Adrenal gland (tissue), 12 donors: ENCODE data around the gene ALG2. TPM values are rescaled to one million over a fixed set of nuclear protein-coding genes. Genes with fewer than 3 reads are reported as not detected.

Experiments
- DNase-seq, 7 donors: peaks; one replicate each; pipeline ENCODE4 v3.0.0-alpha.2; 2019 to 2020
- H3K27ac ChIP-seq, 5 donors: fragments of 200-600 bp; sonication (generic) in 4 of 5; 1 replicate in 3 of 5; 2 replicates in 2 of 5; pipeline versions ENCODE4 v1.5.1 to v1.8.0; 2016 to 2020; ENCODE audit warnings: mild to moderate bottlenecking in 1 of 5
- H3K27me3 ChIP-seq: fragments of 200-600 bp; 2 replicates; pipeline ENCODE4 v1.8.0; 2021
- H3K36me3 ChIP-seq, 2 donors: fragments of 200-600 bp; replicated peaks in 1 of 2; 1 replicate in 1 of 2; 2 replicates in 1 of 2; pipeline versions ENCODE4 v1.5.1 to v1.8.0; 2018 to 2022
- H3K4me1 ChIP-seq, 2 donors: fragments of 200-600 bp; replicated peaks in 1 of 2; 1 replicate in 1 of 2; 2 replicates in 1 of 2; pipeline versions ENCODE4 v1.5.1 to v1.8.0; 2018 to 2021
- H3K4me3 ChIP-seq, 4 donors: fragments of 200-600 bp; sonication (generic) in 3 of 4; one replicate each; pipeline ENCODE4 v1.5.1; 2016 to 2018
- H3K9me3 ChIP-seq, 3 donors: fragments of 200-600 bp; sonication (generic) in 1 of 3; replicated peaks in 1 of 3; 1 replicate in 2 of 3; 2 replicates in 1 of 3; pipeline versions ENCODE4 v1.5.1 to v1.8.0; 2016 to 2021
- CTCF ChIP-seq, 6 experiments: fragments of 450-650 bp in 4 of 6; fragments of 200-600 bp in 2 of 6; sonication (generic) in 1 of 6; IDR thresholded peaks; 1 replicate in 5 of 6; 2 replicates in 1 of 6; pipeline versions ENCODE4 v1.5.1 to v1.8.0; 2016 to 2021; ENCODE audit warnings: antibody characterized with exemption in 6 of 6, mild to moderate bottlenecking in 2 of 6, moderate library complexity in 1 of 6
- POLR2A ChIP-seq, 2 donors: fragments of 450-650 bp; IDR thresholded peaks; one replicate each; pipeline ENCODE4 v1.6.1; 2017; ENCODE audit warnings: antibody characterized with exemption in 2 of 2, mild to moderate bottlenecking in 2 of 2, moderate library complexity in 1 of 2
- WGBS, 4 donors: extraction: QIAGEN DNeasy Blood & Tissue Kit in 2 of 4; methylation state at CpG; one replicate each; pipeline versions ENCODE4 v1.1.5 to v1.1.7; 2013 to 2017; 5-methylcytosine and 5-hydroxymethylcytosine counted together
- intact Hi-C, 2 donors: fragments of 100-400 bp; cut with DNase I; formaldehyde crosslinking; loops; one replicate each; pipeline versions ENCODE4 v1.14.1 to v1.15.0; 2022 to 2023
- polyA plus RNA-seq, 3 donors: library from polyadenylated mRNA; stranded (reverse); fragments of 200-250 nt in 2 of 3; fragments of 350-450 nt in 1 of 3; fragmentation: Illumina TruSeq in 1 of 3; extraction: RNeasy Lipid Tissue Mini Kit (QIAGEN cat#74804) in 1 of 3; gene quantifications; one replicate each; pipeline ENCODE4 v1.2.3, GENCODE V29; 2013 to 2014
- total RNA-seq, 9 donors: library from RNA; depleted of rRNA in 4 of 9; stranded (reverse); fragments of >200 nt in 4 of 9; fragments of 120-200 nt in 1 of 9; fragmentation: NEBNext Ultra II Directional in 1 of 9; extraction: Animal tissue kit (Norgen Biotek cat#: 25700) in 1 of 9; gene quantifications; one replicate each; pipeline versions ENCODE4 v1.1.0 to v1.2.4, GENCODE V29; 2013 to 2023
- donor health status: healthy with polysubstance abuse.
- donor health status: Bipolar disorder and iron deficiency.
- donor health status: DM: yes; HTN: yes; CAD: no.
- donor health status: DM: no; HTN: no; CAD: no.
- donor health status: DM: no; HTN: no; CAD: no.
- donor health status: DM: yes; HTN: yes; CAD: no.

Gene ALG2
- total and polyA plus RNA-seq, 12 donors = 19.2 to 144 (median 60.8) TPM

GRCh38 chr9:99189186-99189585, 32.6 kb downstream of the ALG2 start:
- H3K27ac ChIP-seq = no peak overlapping the region
- TF ChIP-seq POLR2A (IDR thresholded peaks at IDR 0.05) = no peak
- no peaks in the 10 kb centered on the region for H3K9me3 ChIP-seq
- no peaks in the 10 kb centered on the region for H3K27me3 ChIP-seq
- H3K4me1 ChIP-seq = peaks cover 4 to 8% of the 10 kb centered on the region in 2 donors
- 68 to 91% (median 87%) methylated on average over 2 of the region's 2 CpGs for WGBS, 4 donors
- no peak overlapping the region for H3K4me3 ChIP-seq
- H3K36me3 ChIP-seq = no peaks in the 10 kb centered on the region
- intact Hi-C loops = no loop called here
- no peak for DNase-seq

- Histone ChIP-seq H3K9me3 (no peaks in the 10 kb centered on the region), H3K27me3 (no peaks in the 10 kb centered on the region), H3K4me3 (no peak overlapping the region), H3K4me1 (peaks cover 4 to 8% of the 10 kb centered on the region in 2 donors), H3K27ac (no peak overlapping the region), H3K36me3 (no peaks in the 10 kb centered on the region)
- DNase-seq = no peak
- no peak for TF ChIP-seq CTCF (IDR thresholded peaks at IDR 0.05)
- TF ChIP-seq POLR2A (IDR thresholded peaks at IDR 0.05) = no peak
- 84 to 87% (median 85%) methylated on average over 4 of the region's 4 CpGs for WGBS, 4 donors
- intact Hi-C loops = no loop called here
Measured at GRCh38 chr9:99187311-99187710, 34.4 kb downstream of the ALG2 start.

GRCh38 chr9:99185934-99186333, 35.8 kb downstream of the ALG2 start:
- Histone ChIP-seq H3K27me3 (no peaks in the 10 kb centered on the region), H3K27ac (no peak overlapping the region), H3K36me3 (no peaks in the 10 kb centered on the region), H3K4me1 (peaks cover 4 to 8% of the 10 kb centered on the region in 2 donors), H3K4me3 (no peak overlapping the region), H3K9me3 (no peaks in the 10 kb centered on the region)
- 91 to 94% (median 93%) methylated on average over 5 of the region's 5 CpGs for WGBS, 4 donors
- intact Hi-C loops = no loop called here
- no peak for TF ChIP-seq CTCF (IDR thresholded peaks at IDR 0.05)
- no peak for TF ChIP-seq POLR2A (IDR thresholded peaks at IDR 0.05)
- no peak for DNase-seq

GRCh38 chr9:99185348-99185632, 36.5 kb downstream of the ALG2 start:
- Histone ChIP-seq H3K4me1 (peaks cover 4 to 8% of the 10 kb centered on the region in 2 donors), H3K4me3 (no peak overlapping the region), H3K27ac (no peak overlapping the region), H3K9me3 (no peaks in the 10 kb centered on the region), H3K27me3 (no peaks in the 10 kb centered on the region), H3K36me3 (no peaks in the 10 kb centered on the region)
- intact Hi-C loops = no loop called here
- TF ChIP-seq CTCF (IDR thresholded peaks at IDR 0.05) = no peak
- TF ChIP-seq POLR2A (IDR thresholded peaks at IDR 0.05) = no peak
- WGBS, 4 donors = 75 to 81% (median 78%) methylated on average over 5 of the region's 5 CpGs
- no peak for DNase-seq

- intact Hi-C loops = no loop called here
- H3K9me3 ChIP-seq = no peaks in the 10 kb centered on the region
- peak overlapping the region in 1 of 4 donors; percentile 38 for H3K4me3 ChIP-seq
- no peaks in the 10 kb centered on the region for H3K27me3 ChIP-seq
- TF ChIP-seq POLR2A (IDR thresholded peaks at IDR 0.05) (no peak), CTCF (IDR thresholded peaks at IDR 0.05) (peak; percentile 91 to 98 (median 94))
- no peaks in the 10 kb centered on the region for H3K36me3 ChIP-seq
- H3K4me1 ChIP-seq = peaks cover 4 to 8% of the 10 kb centered on the region in 2 donors
- peak overlapping the region in 2 of 5 donors; percentile 51 to 52 for H3K27ac ChIP-seq
- DNase-seq = peak; percentile 89 to 98 (median 94)
- 18 to 41% (median 22%) methylated on average over 19 to 29 of the region's 29 CpGs for WGBS, 4 donors
Measured at GRCh38 chr9:99184475-99185347, 37.0 kb downstream of the ALG2 start.
